Mesenchymal stem cell (in vitro differentiated cells and primary cell): ENCODE measurements around the gene INSIG1.

Experiments
- DNase-seq: peaks from one replicate; pipeline ENCODE4 v3.0.0-alpha.2; 2013
- H2AFZ ChIP-seq: one replicate; pipeline ENCODE4 v1.6.1; 2013; ENCODE audit warnings: low read depth, mild to moderate bottlenecking, control low read depth, inconsistent platforms, low read length, moderate library complexity
- H2AK5ac ChIP-seq: 2 replicates; pipeline ENCODE4 v1.6.1; 2013; ENCODE audit warnings: low read length, moderate library complexity, mild to moderate bottlenecking, inconsistent platforms; ENCODE audit not compliant: severe bottlenecking
- H2BK120ac ChIP-seq: one replicate; pipeline ENCODE4 v1.6.1; 2013; ENCODE audit warnings: low read depth, mild to moderate bottlenecking, inconsistent platforms, low read length, moderate library complexity
- H2BK12ac ChIP-seq, 2 experiments: one replicate each; pipeline ENCODE4 v1.6.1; 2013; ENCODE audit warnings: inconsistent platforms in 2 of 2, low read length in 2 of 2, mild to moderate bottlenecking in 2 of 2, moderate library complexity in 2 of 2, control low read depth in 1 of 2
- H2BK15ac ChIP-seq: one replicate; pipeline ENCODE4 v1.6.1; 2013; ENCODE audit warnings: mild to moderate bottlenecking, low read depth, inconsistent platforms; ENCODE audit not compliant: poor library complexity, severe bottlenecking
- H2BK5ac ChIP-seq: 2 replicates; pipeline ENCODE4 v1.6.1; 2013; ENCODE audit warnings: low read depth, mild to moderate bottlenecking, low read length, control low read depth, inconsistent platforms; ENCODE audit not compliant: poor library complexity, severe bottlenecking
- H3K14ac ChIP-seq, 2 experiments: one replicate each; pipeline ENCODE4 v1.6.1; 2013; ENCODE audit warnings: inconsistent platforms in 2 of 2, low read length in 2 of 2, control low read depth in 1 of 2, mild to moderate bottlenecking in 1 of 2, moderate library complexity in 1 of 2
- H3K18ac ChIP-seq, 2 experiments: one replicate each; pipeline ENCODE4 v1.6.1; 2013; ENCODE audit warnings: inconsistent platforms in 2 of 2, low read length in 2 of 2, control low read depth in 1 of 2, low read depth in 1 of 2, mild to moderate bottlenecking in 1 of 2
- H3K23ac ChIP-seq, 2 experiments: one replicate each; pipeline ENCODE4 v1.6.1; 2013; ENCODE audit warnings: inconsistent platforms in 2 of 2, low read length in 2 of 2, mild to moderate bottlenecking in 2 of 2, moderate library complexity in 2 of 2, control low read depth in 1 of 2
- H3K27ac ChIP-seq: 2 replicates; pipeline ENCODE4 v1.5.1; 2013; ENCODE audit warnings: mild to moderate bottlenecking, moderate library complexity, low read length, control low read depth, inconsistent platforms; ENCODE audit not compliant: poor library complexity, severe bottlenecking
- H3K27me3 ChIP-seq, 2 experiments: 2 replicates each; pipeline versions ENCODE4 v1.6.1 to v1.7.0; 2013; ENCODE audit warnings: low read length in 2 of 2, mild to moderate bottlenecking in 2 of 2, moderate library complexity in 2 of 2, control low read depth in 1 of 2, inconsistent platforms in 1 of 2; ENCODE audit not compliant: control insufficient read depth in 1 of 2, insufficient read depth in 1 of 2
- H3K36me3 ChIP-seq, 2 experiments: 2 replicates each; pipeline versions ENCODE4 v1.6.1 to v1.7.0; 2013; ENCODE audit warnings: low read length in 2 of 2, control low read depth in 1 of 2, inconsistent platforms in 1 of 2, low read depth in 1 of 2, mild to moderate bottlenecking in 1 of 2; ENCODE audit not compliant: insufficient read depth in 2 of 2, control insufficient read depth in 1 of 2
- H3K4ac ChIP-seq, 2 experiments: one replicate each; pipeline ENCODE4 v1.6.1; 2013; ENCODE audit warnings: inconsistent platforms in 2 of 2, low read length in 2 of 2, mild to moderate bottlenecking in 2 of 2, moderate library complexity in 2 of 2, control low read depth in 1 of 2, low read depth in 1 of 2
- H3K4me1 ChIP-seq: 2 replicates; pipeline ENCODE4 v1.6.1; 2013; ENCODE audit warnings: low read depth, low read length, control low read depth; ENCODE audit not compliant: control insufficient read depth, insufficient read depth
- H3K4me2 ChIP-seq: 2 replicates; pipeline ENCODE4 v1.6.1; 2013; ENCODE audit warnings: low read length, mild to moderate bottlenecking, inconsistent platforms; ENCODE audit not compliant: poor library complexity, severe bottlenecking
- H3K4me3 ChIP-seq, 2 experiments: 2 replicates each; pipeline versions ENCODE4 v1.5.1 to v1.7.0; 2013; ENCODE audit warnings: low read length in 2 of 2, mild to moderate bottlenecking in 2 of 2, control low read depth in 1 of 2, low read depth in 1 of 2; ENCODE audit not compliant: insufficient read depth in 1 of 2
- H3K79me1 ChIP-seq: replicated peaks from 2 replicates; pipeline ENCODE4 v1.6.1; 2013; ENCODE audit warnings: mild to moderate bottlenecking, control low read depth, low read length, inconsistent platforms; ENCODE audit not compliant: poor library complexity, severe bottlenecking
- H3K9ac ChIP-seq: 2 replicates; pipeline ENCODE4 v1.7.0; 2013; ENCODE audit warnings: mild to moderate bottlenecking, low read length, moderate library complexity
- H3K9me3 ChIP-seq: 2 replicates; pipeline ENCODE4 v1.7.0; 2013; ENCODE audit warnings: mild to moderate bottlenecking, low read length; ENCODE audit not compliant: control insufficient read depth
- H4K8ac ChIP-seq: one replicate; pipeline ENCODE4 v1.6.1; 2013; ENCODE audit warnings: inconsistent platforms, mild to moderate bottlenecking, low read length, moderate library complexity
- H4K91ac ChIP-seq: one replicate; pipeline ENCODE4 v1.6.1; 2013; ENCODE audit warnings: mild to moderate bottlenecking, low read length, inconsistent platforms
- WGBS: methylation state at CpG from one replicate; pipeline ENCODE4 v1.1.7; 2013; ENCODE audit warnings: mixed read lengths; 5-methylcytosine and 5-hydroxymethylcytosine counted together

The INSIG1 gene

DNA sequence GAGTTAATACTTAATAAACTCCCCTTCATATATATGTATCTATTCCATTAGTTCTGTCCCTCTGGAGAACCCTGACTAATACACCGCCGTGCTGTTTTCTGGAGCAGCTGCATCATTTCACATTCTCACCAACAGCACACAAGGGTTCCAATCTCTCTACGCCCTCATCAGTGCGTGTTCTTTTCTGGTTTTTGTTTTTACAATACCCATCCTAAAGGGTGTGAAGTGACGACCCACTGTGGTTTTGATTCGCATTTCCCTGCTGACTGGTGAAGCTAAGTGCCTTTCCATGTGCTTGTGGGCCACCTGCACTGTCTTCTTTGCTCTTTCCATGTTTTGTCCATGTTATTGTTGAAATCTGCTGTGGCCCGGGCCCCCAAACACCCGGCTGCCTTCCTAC, 11.0 kb upstream of the INSIG1 start:
- Histone ChIP-seq H3K14ac (no peak overlapping the region), H3K9me3 (no peaks in the 10 kb centered on the region), H2AK5ac (no peak overlapping the region), H2BK12ac (no peak overlapping the region), H3K18ac (no peak overlapping the region), H2BK5ac (no peak overlapping the region), H3K23ac (no peak overlapping the region), H3K4ac (no peak overlapping the region), H3K9ac (no peak overlapping the region), H3K27me3 (peaks cover 11 to 17% of the 10 kb centered on the region in 2 experiments), H2BK15ac (no peak overlapping the region), H2AFZ (no peak overlapping the region), H3K36me3 (no peaks in the 10 kb centered on the region), H4K91ac (no peak overlapping the region), H3K4me1 (peaks cover 4% of the 10 kb centered on the region), H3K79me1 (no peaks in the 10 kb centered on the region), H4K8ac (no peak overlapping the region), H2BK120ac (no peak overlapping the region), H3K4me3 (no peak overlapping the region), H3K4me2 (no peak overlapping the region), H3K27ac (no peak overlapping the region)
- DNase-seq: no peak
- 88% methylated on average over 8 of the region's 8 CpGs for WGBS

DNA sequence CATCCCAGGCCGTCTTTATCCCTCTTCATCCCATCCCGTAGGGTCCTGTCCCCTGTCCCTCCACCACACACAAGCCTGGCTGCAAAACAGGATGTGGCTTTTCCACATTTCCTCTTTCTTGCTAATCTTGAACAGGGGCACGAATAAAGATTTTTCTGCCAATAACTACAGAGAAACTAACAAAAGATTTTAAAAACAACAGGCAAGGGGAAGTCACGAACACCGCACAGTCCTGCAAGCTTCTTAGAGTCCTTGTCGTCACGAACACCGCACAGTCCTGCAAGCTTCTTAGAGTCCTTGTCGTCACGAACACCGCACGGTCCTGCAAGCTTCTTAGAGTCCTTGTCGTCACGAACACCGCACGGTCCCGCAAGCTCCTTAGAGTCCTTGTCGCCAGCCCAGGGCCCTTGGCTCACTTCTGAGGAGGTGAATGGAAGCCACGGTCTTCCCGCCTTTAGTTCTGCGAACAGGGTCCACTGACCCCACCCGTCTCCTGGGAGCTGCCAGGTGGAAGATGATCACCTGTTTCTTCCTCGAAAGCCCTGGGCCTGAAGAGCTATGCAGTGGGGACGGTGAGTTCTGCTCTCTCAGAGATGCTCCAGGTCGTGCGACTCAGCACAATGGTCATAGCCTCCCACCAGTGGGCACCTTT, 10.3 kb upstream of the INSIG1 start:
- Histone ChIP-seq H3K4me1 (peaks cover 4% of the 10 kb centered on the region), H2BK5ac (no peak overlapping the region), H2BK12ac (no peak overlapping the region), H3K9ac (no peak overlapping the region), H4K91ac (no peak overlapping the region), H3K9me3 (no peaks in the 10 kb centered on the region), H2BK120ac (no peak overlapping the region), H3K27me3 (peaks cover 11 to 17% of the 10 kb centered on the region in 2 experiments), H3K27ac (no peak overlapping the region), H4K8ac (no peak overlapping the region), H3K79me1 (no peaks in the 10 kb centered on the region), H3K4me2 (no peak overlapping the region), H3K18ac (no peak overlapping the region), H3K36me3 (no peaks in the 10 kb centered on the region), H3K23ac (no peak overlapping the region), H2AFZ (no peak overlapping the region), H3K4ac (no peak overlapping the region), H2AK5ac (no peak overlapping the region), H3K4me3 (no peak overlapping the region), H3K14ac (peak overlapping the region in 1 of 2 experiments; percentile 68), H2BK15ac (no peak overlapping the region)
- 94% methylated on average over 26 of the region's 26 CpGs for WGBS
- DNase-seq: no peak

DNA sequence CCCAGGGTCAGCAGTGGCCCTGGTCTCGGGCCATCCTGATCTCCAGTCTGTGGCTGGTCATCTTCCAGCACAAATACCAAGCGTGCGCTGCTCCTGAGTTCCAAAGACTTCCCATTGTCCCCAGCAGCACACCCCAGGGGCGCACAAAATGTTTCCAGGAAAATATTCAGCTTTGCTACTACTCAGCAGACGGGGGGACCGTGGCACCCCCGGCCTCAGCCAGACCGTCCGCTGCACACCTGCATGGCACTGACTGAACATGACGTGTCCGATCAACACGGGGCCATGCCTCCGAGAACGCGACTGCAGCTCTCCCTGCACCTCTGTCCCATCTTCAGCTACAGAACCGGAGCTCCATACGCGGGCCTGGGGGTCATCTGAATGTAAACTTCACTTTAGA, 9.6 kb upstream of the INSIG1 start:
- Histone ChIP-seq H3K4me2 (no peak overlapping the region), H3K4ac (no peak overlapping the region), H3K4me3 (no peak overlapping the region), H2BK12ac (no peak overlapping the region), H3K27me3 (peaks cover 11 to 17% of the 10 kb centered on the region in 2 experiments), H4K8ac (no peak overlapping the region), H3K18ac (no peak overlapping the region), H2AK5ac (no peak overlapping the region), H4K91ac (no peak overlapping the region), H3K9me3 (no peaks in the 10 kb centered on the region), H3K9ac (no peak overlapping the region), H3K4me1 (peaks cover 4% of the 10 kb centered on the region), H2BK15ac (no peak overlapping the region), H2AFZ (no peak overlapping the region), H2BK120ac (no peak overlapping the region), H3K27ac (no peak overlapping the region), H3K23ac (no peak overlapping the region), H2BK5ac (no peak overlapping the region), H3K36me3 (no peaks in the 10 kb centered on the region), H3K14ac (no peak overlapping the region), H3K79me1 (no peaks in the 10 kb centered on the region)
- DNase-seq: no peak
- WGBS: 95% methylated on average over 15 of the region's 18 CpGs

DNA sequence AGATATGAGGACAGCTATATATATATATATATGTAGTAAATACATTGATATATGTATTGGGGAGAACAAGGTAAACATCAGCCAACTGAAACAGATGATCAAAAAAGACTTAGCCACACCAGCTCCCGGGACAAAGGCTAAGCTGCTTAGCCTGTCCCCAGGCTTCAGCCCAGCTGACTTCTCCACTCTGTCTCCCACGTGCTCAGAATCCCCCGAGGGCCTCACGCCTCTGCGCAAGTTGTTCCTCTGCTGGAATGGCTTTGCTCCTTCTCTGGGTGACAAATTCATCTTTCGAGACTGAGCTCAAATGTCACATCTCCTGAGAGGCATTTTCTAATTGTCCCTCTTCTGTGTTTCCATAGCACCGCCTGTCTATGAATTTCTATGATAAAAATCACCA, 8.6 kb upstream of the INSIG1 start:
- H2AFZ ChIP-seq: no peak overlapping the region
- H3K27me3 ChIP-seq: peaks cover 11 to 17% of the 10 kb centered on the region in 2 experiments
- H4K91ac ChIP-seq: no peak overlapping the region
- DNase-seq: no peak
- no peak overlapping the region for H2BK12ac ChIP-seq
- H3K79me1 ChIP-seq: no peaks in the 10 kb centered on the region
- H2BK5ac ChIP-seq: no peak overlapping the region
- H2BK15ac ChIP-seq: no peak overlapping the region
- H3K4me1 ChIP-seq: peaks cover 4% of the 10 kb centered on the region
- no peak overlapping the region for H2AK5ac ChIP-seq
- no peak overlapping the region for H4K8ac ChIP-seq
- no peak overlapping the region for H3K4me3 ChIP-seq
- 84% methylated on average over 7 of the region's 7 CpGs for WGBS
- no peak overlapping the region for H3K18ac ChIP-seq
- H3K14ac ChIP-seq: no peak overlapping the region
- no peak overlapping the region for H2BK120ac ChIP-seq
- no peaks in the 10 kb centered on the region for H3K36me3 ChIP-seq
- no peak overlapping the region for H3K4ac ChIP-seq
- H3K9ac ChIP-seq: no peak overlapping the region
- H3K4me2 ChIP-seq: no peak overlapping the region
- no peak overlapping the region for H3K23ac ChIP-seq
- no peak overlapping the region for H3K27ac ChIP-seq
- no peaks in the 10 kb centered on the region for H3K9me3 ChIP-seq
